HL-60/S4 treated with retinoic acid at 250 ng/mL for 4 days and 3 days (cell line): ENCODE results near the gene PCDH9.

Source experiments
- in situ Hi-C: fragments of 300-500 bp; cut with MboI; formaldehyde crosslinking; loops from 2 replicates; pipeline ENCODE4 v1.7.0; 2022; ENCODE audit warnings: low sequenced_read_pairs

The PCDH9 gene

DNA sequence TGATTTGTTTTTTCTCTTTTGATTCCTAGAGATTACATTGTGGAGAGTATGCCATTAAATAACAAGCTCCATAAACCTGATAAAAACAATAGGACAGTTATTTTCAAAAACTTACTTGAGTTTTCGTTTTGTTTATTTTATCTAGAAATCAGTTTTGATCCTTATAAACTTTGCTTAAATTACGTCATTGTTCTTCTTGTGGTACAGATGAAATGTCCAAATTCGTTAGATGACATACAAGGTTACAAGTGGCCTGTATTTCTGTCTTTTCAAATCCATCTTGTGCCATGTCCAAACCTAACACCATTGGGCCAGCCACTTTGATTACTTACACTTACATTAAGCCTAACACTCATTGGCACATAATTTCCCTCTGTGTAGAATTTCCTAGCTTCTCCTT, 372.0 kb downstream of the PCDH9 start:
- in situ Hi-C loops: no loop called here

DNA sequence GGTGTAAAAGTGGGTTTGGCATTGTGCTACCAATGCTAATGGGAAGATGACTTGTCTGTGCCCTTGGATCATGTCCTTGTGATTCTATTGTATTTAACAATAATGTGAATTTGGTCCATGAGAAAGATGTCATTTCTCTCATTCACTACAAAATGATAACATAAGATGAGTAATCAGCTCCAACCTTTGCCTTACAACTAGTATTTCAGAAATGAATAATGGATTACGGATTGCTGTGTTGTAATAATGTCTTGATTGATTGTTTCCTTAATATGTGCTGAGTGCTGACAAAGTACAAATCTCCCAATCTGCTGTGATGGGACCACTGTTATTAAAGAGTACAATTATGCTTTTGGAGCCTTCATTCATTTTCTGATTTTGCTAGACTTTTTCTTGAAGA, 375.0 kb downstream of the PCDH9 start:
- in situ Hi-C loops: no loop called here

DNA sequence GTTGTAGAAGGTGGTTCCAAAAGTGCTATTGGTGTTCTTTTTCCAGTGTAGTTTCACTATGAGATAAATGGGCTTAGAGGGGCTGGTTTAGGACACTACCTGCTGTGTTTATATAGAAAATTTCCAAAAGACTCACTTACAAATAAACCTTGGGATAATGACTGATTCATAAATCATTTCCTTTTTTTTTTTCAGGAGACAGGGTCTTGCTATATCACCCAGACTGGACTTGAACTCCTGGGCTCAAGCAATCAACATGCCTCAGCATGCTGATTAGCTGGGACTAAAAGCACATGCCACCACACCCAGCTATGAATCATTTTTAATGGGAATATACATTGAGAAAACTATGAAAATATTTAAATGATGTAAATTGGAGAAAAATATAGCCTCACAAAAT, 376.6 kb downstream of the PCDH9 start:
- in situ Hi-C loops: no loop called here

DNA sequence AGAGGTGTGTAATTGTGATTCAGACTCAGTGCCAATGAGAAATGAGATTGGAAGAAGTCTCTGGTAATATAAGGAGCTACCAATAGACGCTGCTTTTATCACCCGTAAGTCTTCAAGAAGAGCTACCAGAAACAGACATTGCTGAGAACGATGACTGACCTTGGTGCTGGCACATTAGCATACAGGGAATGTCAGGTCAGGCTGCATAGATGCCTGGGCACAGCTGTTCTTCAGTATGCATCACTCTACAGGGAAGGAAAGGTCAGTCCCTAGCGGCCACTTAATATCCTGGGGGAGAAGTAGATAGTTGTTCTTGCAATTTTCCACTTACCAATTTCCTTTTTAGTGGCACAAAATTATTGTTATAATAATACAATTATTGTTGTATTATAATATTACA, 380.4 kb downstream of the PCDH9 start:
- in situ Hi-C loops: no loop called here

DNA sequence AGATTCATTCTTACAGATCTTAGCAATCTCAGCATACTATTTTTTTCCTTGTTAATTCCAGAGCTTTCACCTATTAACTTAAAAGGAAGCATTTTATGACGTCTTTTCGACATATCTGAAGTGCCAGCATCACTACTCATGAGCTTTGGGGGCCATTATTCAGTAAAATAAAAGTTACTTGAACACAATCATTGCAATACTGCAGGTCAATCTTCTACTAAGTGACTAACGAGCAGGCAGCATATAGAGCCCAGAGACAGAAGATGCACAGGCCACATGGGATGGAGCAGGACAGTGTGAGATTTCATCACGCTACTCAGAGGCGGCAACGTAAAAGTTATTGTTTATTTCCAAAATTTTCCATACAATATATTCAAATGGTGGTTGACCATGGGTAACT, 382.6 kb downstream of the PCDH9 start:
- in situ Hi-C loops: no loop called here

DNA sequence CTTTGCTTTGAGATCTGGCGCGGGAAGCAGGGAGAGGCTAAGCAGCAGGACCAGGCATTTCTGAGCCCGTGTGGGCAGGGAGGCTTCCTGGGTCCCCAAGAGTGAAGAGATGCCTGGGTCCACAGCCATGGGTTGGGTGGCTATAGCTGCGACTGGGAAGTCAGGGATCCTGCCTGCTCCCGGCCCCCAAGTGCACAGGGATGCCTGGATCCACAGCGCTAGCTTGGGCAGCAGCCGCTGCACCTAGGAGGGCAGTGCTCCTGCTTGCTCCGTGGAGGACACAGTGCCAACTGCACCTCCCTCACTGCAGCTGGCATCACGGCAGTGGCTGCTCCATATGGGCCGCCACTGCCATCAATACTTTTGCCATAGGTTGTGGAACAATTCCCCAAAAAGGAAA, 384.7 kb downstream of the PCDH9 start:
- in situ Hi-C loops: no loop called here

DNA sequence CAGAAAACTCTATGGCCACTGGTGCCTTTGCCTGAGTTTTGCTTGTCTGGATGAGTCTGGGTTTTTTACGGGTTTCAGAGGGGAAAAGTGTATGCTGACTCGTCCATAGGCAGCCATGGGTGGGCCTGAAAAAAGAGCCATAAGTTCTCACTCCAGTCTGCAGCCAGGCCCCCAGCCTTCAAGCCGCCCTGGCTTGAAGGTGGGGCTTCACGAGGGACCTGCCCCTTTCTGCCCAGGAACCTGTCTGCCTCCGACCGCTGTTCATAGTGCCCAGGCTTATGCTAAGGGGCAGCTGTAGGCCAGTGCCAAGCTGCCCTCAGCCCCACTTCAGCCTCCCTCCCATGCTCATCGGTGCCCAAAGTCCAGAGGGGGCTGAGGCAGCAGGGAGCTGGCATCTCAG, 385.2 kb downstream of the PCDH9 start:
- in situ Hi-C loops: no loop called here

DNA sequence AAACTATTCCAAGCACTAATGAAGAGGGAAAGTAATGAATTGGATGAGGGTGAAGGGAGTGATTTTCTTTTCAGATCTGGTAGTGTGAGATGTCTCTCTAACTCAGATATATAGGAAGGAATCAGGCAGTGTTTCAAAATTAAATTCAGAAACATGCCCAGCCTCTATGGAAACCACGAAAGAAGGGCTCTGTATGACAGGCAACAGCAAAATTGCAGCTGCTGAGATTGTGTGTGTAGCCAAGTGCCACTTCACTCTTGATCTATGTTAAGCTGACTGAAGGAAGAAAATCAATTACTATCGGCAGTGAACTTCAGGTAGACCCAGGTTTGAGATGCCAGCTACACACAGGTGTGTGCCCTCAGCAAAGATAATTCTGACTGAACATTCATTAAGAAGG, 387.4 kb downstream of the PCDH9 start:
- in situ Hi-C loops: no loop called here

DNA sequence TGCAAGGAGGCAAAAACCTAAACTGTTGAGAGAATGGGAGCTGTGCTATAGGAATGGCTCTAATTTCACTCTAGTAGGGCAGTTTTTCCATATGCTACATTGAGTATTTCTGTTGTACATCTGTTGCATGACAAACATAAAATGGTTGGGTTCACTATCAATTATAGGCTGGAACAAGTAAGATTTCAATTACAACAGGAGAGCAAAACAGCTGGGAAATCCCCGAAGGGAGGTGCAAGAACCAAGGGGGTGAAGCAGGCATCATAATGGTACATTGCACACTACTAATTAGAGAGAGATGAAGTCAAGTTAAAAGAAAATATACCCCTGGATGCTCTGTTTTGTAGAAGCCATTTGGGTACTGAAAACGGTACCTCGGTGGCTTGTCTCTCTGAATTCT, 389.5 kb downstream of the PCDH9 start:
- in situ Hi-C loops: no loop called here

DNA sequence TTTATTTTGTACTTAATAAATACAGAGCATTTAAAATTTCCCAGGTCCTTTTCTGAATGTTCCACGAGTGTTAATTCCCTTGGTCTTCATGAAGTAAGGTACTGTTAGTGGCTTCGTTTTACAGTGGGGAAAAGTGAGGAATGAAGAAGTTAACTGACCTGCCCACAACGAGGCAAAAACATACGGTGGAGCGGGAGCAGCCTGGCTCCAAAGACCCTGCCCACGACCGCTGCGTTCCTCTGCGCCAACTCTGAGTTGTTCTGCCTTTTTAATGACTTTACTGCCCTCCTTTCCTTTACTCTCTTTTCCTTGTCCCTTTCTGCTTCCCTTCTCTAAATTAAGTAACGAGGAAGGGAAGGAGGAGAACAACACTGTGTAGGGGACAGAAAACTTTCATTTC, 392.9 kb downstream of the PCDH9 start:
- in situ Hi-C loops: no loop called here

DNA sequence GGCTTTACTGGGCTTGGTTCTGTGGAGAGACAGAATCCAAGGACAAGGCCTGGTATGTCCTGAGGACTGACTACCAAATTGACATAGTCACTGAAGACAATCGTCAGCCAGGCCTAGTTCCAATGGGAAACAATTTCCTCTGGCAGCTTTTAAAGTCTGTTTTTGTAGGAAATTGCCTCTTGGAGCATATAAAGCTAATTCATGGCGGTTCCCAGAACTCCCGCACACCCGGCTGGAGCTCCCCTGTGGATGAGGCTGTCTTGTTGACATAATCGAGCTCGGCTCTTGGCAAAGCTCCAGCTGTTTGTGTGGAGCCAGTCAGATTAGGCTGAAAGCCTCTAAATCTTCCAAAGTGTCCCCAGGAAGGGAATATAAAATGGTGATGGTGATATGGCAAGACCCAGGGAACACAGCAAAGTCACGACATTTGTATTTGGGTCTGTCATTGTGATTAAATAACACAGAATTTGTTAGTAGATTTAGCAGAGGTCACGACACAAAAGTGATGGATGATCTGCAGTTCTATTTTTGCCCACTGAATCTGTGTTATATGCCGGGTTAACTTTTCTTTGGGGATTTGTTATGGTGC, 395.0 kb downstream of the PCDH9 start:
- in situ Hi-C loops: no loop called here

DNA sequence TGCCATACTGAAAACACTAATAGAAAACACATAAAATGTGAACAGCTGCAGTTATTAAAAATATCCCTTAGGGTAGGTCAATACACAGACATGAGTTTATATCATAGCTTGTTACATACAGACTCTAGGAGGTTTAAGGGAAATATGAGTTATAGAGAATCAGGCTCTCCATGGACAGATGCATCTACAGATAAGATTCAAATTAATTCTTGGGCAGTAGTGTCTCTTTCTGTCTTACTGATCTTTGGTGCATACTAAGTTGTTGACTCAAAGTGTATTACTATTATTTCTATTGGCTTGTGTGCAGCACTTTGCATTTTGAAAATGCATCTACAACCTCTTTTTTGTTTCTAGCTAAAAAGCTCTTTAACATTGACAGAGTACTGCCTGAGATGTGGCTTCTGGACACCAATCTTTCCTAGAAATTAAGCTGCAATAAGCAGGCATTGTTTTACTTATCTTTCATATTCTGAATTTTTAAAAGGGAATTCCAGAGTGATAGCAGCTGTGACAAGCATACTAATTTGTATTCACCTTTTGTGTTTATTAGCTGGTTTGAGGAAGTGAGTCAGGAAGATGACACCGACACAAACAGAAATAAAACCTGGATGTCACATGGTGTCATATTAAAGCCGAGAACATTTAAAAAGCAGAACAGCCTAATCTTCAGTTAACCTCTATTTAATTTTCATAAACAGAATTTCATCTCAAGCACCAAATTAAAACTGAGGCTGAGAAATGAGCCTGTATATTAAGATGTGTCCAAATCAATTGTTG, 399.0 kb downstream of the PCDH9 start:
- in situ Hi-C loops: no loop called here

DNA sequence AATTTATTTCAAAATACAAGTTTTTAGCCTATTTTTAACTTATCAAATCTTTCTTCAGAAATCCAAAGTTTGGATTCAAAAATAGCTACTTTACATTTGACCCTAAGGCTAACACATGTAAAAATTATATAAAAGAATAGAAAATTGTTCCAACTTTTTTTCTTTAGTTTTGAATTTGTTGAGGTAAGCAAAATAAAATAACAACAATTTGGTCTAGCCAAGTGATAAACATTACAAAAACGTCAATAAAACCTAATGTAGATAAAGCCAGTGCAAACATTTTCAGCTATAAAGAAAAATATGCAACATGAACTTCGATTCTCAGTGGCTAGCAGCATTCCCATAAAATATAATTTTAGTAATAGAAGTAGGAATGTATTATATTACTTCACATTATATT, 400.3 kb downstream of the PCDH9 start:
- in situ Hi-C loops: no loop called here

DNA sequence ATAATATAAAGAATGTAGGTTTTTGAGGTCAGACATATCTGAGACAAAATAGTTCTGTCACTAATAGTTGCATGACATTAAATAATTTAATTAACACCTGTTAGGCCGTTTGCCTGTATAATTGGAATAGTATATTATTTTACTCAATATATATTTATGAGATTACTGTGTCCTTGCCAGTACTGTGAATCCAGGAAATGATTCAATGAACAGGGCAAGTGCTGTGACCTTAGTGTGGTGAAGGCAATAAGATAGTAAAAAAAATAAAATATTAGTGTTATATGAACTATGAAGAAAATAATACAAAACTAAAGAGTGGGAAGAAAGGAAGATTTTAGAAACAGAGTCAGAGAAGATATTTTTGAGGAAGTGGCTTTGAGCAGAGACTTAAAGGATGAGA, 403.7 kb downstream of the PCDH9 start:
- in situ Hi-C loops: no loop called here

DNA sequence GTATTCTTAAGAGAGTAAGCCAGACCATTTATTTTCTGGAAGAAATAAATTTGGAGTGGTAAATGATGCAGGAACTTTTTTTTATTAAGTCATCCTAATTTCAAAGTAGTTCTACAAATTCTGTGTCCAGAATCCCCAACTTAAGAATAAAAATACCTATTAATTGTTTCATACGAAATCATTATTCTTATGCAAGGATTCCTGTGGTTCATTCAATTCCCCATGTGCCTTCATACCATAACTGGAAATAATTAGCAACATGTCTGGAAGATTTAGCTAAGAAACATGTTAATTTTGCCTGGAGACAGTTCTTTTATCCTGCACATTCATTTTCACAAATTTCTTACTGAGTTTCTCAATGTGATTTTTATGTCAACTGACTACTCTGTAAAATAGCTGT, 408.6 kb downstream of the PCDH9 start:
- in situ Hi-C loops: no loop called here

DNA sequence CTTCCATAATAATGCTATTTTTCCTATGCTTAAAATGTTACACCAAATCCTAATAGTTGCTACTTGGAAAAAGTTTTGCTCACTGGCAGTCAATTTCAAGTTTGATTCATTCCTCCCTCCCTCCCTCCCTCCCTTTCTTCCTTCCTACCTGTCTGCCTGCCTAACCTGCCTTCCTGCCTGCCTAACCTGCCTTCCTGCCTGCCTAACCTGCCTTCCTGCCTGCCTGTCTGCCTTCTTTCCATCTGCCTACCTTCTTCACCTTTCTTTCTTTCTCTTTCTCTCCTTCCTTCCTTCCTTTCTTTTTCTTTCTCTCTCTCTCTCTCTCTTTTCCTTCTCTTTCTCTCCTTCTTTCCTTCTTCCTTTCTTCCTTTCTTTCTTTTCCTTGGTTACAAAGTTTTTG, 418.7 kb downstream of the PCDH9 start:
- in situ Hi-C loops: no loop called here

DNA sequence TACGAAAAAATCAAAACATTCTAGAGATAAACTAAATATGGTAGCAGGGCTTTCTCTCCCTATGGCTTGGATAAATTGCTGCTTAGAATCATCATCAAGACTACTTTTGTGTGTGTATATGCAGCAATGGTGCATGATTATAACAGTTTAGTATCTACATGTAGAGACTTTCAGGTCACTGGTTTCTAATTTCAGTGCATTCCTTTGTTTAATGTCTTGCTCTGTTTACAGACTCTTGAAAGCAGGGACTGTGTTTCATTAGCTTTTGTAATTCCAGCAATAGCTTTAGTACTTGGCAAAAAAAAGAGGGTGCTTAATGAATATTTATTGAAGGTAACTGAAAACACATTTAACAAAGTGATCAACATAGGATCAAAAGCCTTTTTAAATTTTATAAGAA, 420.7 kb downstream of the PCDH9 start:
- in situ Hi-C loops: no loop called here

DNA sequence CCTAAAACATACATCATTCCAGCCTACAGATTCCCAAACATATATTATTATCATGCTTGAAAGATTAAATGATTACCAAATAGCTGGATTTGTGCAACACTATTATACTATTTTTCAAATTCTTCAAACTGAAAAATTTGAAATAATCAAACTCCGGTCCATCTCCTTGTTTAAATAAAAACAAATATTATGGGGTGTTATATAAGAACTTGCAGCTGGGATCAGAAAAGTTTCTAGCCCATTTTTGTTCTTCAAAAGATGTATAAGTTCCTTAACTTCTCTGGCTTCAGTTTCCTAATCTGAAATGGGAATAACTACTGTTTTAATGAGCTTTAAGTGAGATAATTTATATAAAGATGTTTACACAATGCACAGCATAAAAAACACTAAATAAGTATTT, 422.9 kb downstream of the PCDH9 start:
- in situ Hi-C loops: no loop called here

DNA sequence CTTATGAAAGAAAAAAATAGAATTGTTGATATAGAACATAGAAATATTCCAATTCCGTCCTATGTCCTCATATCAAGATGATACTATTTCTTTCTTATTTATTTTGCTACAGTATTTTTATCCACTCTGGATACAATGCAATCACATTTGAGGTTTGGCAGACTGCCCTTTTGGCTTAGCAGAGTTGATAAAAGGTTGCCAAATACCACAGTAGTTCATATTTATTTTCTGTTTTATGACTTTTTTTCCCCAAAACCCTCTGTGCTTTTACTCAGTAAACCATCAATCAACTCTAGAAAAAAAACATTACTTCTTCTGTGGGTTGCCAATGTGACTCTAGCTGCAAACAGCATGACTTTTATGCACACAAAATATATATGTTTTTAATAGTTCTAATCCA, 424.5 kb downstream of the PCDH9 start:
- in situ Hi-C loops: no loop called here

DNA sequence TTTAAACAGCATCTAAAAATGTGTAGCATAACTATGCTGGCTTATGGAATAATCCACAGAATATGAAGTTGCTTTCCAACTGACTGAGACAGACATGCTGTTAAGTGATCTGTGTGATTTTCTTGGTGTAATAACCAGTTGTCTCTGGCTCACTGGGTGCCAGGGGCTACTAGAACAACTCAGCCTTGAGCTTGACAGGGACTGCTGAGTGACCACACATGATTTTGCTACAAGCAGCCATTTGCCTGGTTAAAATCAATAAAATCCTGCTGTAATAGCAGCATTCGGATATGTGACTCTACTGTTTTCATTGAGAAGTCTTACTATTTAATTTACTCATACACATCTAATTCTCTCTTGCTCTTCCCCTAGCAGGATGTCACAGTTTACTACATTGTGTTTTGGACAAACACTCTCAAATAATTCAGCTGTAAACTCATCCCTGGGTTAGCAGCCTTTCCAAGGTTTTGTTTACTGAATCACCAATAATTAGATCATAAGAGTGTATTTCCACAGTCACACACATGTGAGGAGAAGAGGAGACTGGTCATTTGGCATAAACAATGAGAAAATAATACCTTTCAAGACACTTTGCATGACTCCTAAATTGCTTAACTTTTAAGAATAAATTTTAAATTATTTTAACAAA, 426.2 kb downstream of the PCDH9 start:
- in situ Hi-C loops: no loop called here

DNA sequence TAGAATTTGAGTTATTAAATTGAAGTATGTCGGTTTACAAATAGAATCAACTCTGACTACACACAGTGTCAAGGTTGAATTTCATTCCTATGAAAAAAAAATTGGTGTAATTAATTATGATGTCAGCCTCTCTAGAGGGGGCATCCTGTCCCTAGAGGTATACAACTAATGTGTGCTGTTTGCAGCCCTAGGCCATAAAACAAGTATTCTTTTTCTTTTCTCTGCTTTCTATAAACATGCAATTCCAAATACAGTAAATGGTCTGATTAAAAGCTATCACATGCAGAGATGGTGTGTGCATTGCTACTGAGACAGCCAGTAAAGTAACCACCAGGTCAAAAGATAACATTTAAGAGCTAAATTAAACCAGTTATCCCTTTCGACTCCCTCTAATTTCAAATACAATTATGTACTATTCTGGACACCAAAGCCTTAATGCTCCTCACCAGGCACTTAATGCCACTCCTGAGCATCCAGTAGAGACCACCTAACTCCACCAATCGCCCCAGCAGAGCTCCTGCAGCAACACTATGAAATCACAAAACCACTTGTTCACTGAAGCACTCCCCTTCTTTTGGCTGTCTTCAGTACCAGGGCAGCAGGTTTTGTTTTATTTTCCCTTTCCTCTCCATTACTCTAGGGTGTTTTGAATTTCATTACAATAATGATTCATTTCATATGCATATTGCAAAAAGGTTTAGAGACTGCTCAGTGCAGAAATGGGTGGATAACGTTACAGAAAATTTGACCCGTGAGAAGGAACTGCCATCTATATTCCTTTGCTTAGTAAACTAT, 426.9 kb downstream of the PCDH9 start:
- in situ Hi-C loops: no loop called here

DNA sequence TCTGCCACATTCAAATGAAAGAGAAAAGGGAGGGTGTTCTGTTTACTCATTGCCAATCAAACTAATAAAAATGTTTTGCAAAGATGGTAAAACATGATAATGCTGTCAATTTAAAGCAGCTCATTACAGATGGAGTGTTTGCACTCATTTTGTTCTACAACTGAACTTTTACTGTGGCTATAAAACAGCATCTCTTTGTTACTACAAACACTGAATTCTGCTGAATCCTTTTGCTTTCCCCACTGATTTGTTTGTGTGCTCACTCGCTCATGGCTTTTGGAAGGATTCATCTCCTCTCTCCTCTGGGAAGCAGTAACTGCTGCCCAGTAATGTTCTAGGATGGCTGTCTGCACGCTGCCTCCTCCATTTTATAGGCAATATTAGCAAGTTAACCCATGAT, 434.5 kb downstream of the PCDH9 start:
- in situ Hi-C loops: no loop called here
